Smooth muscle cell (in vitro differentiated cells): ENCODE data around the gene SLC25A26. TPM values are rescaled to one million over a fixed set of nuclear protein-coding genes. Genes with fewer than 3 reads are reported as not detected.

Experiments
- DNase-seq: peaks from one replicate; lab custom pipeline; 2025; ENCODE audit not compliant: unreplicated experiment; lab: John Stamatoyannopoulos, UW
- H2AFZ ChIP-seq: fragments of 200-600 bp; sonication (generic); 2 replicates; pipeline ENCODE4 v1.6.0; 2016; ENCODE audit warnings: antibody characterized with exemption, low read depth, mild to moderate bottlenecking
- H3F3A ChIP-seq: fragments of 200-600 bp; sonication (generic); 2 replicates; pipeline ENCODE4 v1.6.0; 2017; ENCODE audit warnings: antibody characterized with exemption, low read depth
- H3K27ac ChIP-seq: fragments of 200-600 bp; sonication (generic); 2 replicates; pipeline ENCODE4 v1.5.1; 2016; ENCODE audit warnings: low read depth, mild to moderate bottlenecking
- H3K27me3 ChIP-seq: fragments of 200-600 bp; sonication (generic); 2 replicates; pipeline ENCODE4 v1.6.1; 2016; ENCODE audit warnings: low read depth, mild to moderate bottlenecking
- H3K36me3 ChIP-seq: fragments of 200-600 bp; sonication (generic); 2 replicates; pipeline ENCODE4 v1.5.1; 2016; ENCODE audit warnings: low read depth
- H3K4me1 ChIP-seq: fragments of 200-600 bp; sonication (generic); 2 replicates; pipeline ENCODE4 v1.5.1; 2016; ENCODE audit warnings: low read depth
- H3K4me2 ChIP-seq: fragments of 200-600 bp; sonication (generic); 2 replicates; pipeline ENCODE4 v1.6.0; 2016; ENCODE audit warnings: mild to moderate bottlenecking
- H3K4me3 ChIP-seq: fragments of 200-600 bp; sonication (generic); 2 replicates; pipeline ENCODE4 v1.5.1; 2016; ENCODE audit warnings: mild to moderate bottlenecking
- H3K79me2 ChIP-seq: fragments of 200-600 bp; sonication (generic); 2 replicates; pipeline ENCODE4 v1.6.0; 2016; ENCODE audit warnings: low read depth, mild to moderate bottlenecking
- H3K9ac ChIP-seq: fragments of 200-600 bp; sonication (generic); 2 replicates; pipeline ENCODE4 v1.6.0; 2016; ENCODE audit warnings: low read depth
- H3K9me3 ChIP-seq: fragments of 200-600 bp; sonication (generic); replicated peaks from 2 replicates; pipeline ENCODE4 v1.5.1; 2016; ENCODE audit warnings: low read depth
- H4K20me1 ChIP-seq: fragments of 200-600 bp; sonication (generic); 2 replicates; pipeline ENCODE4 v1.6.0; 2016; ENCODE audit warnings: low read depth
- WGBS: methylation state at CpG from one replicate; pipeline ENCODE4 v1.1.7; 2016; ENCODE audit warnings: low lambda C conversion rate; 5-methylcytosine and 5-hydroxymethylcytosine counted together
- polyA plus RNA-seq: library from polyadenylated mRNA; unstranded; fragments of >200 nt; fragmentation: Nextera tagmentation; extraction: Ambion mirVana; gene quantifications from 2 replicates; pipeline ENCODE4 v1.2.1, GENCODE V29; 2016
- small RNA-seq: library from RNA; depleted of rRNA; stranded (forward); fragments of <200 nt; gene quantifications from one replicate; pipeline ENCODE3, GENCODE V24; 2014
- total RNA-seq: library from RNA; depleted of rRNA; stranded (reverse); fragments of >200 nt; gene quantifications from 2 replicates; pipeline ENCODE4 v1.2.3, GENCODE V29; 2014
- TF ChIP-seq, protein P1 (sequence below): fragments of 200-600 bp; sonication (generic); IDR thresholded peaks from 2 replicates; pipeline ENCODE4 v1.5.1; 2017; ENCODE audit warnings: borderline replicate concordance, mild to moderate bottlenecking, antibody characterized with exemption; ENCODE audit not compliant: insufficient read depth, poor library complexity, severe bottlenecking

The SLC25A26 gene
- total and polyA plus RNA-seq, 2 experiments from 2014 or later: 8.9 to 18.9 TPM

DNA sequence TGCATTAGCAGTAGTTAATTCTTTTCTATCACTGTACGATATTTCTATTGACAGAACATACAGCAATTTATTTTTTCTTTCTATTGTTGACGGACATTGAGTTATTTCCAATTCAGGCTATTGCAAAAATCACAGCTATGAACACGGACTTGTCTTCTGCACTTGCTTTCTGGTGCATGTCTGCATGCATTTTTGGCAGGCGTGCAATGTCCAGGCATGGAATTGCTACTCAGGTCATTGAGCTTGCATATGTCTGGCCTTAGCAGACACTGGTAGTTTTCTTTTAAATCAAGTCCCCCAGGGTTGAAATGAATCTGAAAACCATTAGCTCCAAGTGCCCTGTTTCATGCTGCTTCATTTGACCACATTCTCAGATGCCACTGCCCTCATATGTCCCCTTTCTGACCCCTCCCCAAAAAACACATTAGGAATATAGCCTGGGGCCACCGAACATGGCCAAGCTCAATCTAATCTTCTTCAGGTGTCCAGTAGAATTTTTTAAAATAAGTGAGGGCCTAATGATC is 207.2 kb downstream of the SLC25A26 start:
- Histone ChIP-seq H3K79me2 (peaks cover 22% of the 10 kb centered on the region), H2AFZ (no peak overlapping the region), H3F3A (peaks cover 8% of the 10 kb centered on the region), H3K27me3 (no peaks in the 10 kb centered on the region), H3K9me3 (no peaks in the 10 kb centered on the region), H3K9ac (no peak overlapping the region), H3K4me3 (no peak overlapping the region), H3K36me3 (no peaks in the 10 kb centered on the region), H4K20me1 (peaks cover 6% of the 10 kb centered on the region), H3K4me1 (no peaks in the 10 kb centered on the region), H3K4me2 (peak overlapping the region; percentile 34), H3K27ac (peak overlapping the region; percentile 25)
- TF ChIP-seq, protein P1, sequence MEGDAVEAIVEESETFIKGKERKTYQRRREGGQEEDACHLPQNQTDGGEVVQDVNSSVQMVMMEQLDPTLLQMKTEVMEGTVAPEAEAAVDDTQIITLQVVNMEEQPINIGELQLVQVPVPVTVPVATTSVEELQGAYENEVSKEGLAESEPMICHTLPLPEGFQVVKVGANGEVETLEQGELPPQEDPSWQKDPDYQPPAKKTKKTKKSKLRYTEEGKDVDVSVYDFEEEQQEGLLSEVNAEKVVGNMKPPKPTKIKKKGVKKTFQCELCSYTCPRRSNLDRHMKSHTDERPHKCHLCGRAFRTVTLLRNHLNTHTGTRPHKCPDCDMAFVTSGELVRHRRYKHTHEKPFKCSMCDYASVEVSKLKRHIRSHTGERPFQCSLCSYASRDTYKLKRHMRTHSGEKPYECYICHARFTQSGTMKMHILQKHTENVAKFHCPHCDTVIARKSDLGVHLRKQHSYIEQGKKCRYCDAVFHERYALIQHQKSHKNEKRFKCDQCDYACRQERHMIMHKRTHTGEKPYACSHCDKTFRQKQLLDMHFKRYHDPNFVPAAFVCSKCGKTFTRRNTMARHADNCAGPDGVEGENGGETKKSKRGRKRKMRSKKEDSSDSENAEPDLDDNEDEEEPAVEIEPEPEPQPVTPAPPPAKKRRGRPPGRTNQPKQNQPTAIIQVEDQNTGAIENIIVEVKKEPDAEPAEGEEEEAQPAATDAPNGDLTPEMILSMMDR: no peak
- 91% methylated on average over 5 of the region's 5 CpGs for WGBS
- DNase-seq: no peak

Small RNA genes lying within 50 kb of the gene (small RNA-seq; reads per million reads assigned to genes)
- gene RN7SL482P: 0.08 reads per million
- gene RNU6-787P: not detected

Other genes starting within 250 kb of the SLC25A26 start
- gene MAGI1, start 182.1 kb upstream of the SLC25A26 start, total RNA-seq: 18.3 and 23.3 TPM in 2 replicates
- gene MAGI1, start 182.1 kb upstream of the SLC25A26 start, polyA plus RNA-seq: 9.9 and 11.4 TPM in 2 replicates